ENCODE measurements around the gene ZBP1.

ZBP1 gene

GRCh38 chr20:57562541-57563465, 57.4 kb downstream of the ZBP1 start:
- FAIRE-seq (no peak), DNase-seq (ENCODE audit: insufficient read length, low spot score) (no peak)

GRCh38 chr20:57561356-57562279, 58.6 kb downstream of the ZBP1 start:
- FAIRE-seq (no peak), DNase-seq (ENCODE audit: insufficient read length, low spot score) (no peak)

- DNase-seq (ENCODE audit: insufficient read length, low spot score) (no peak), FAIRE-seq (no peak)
These were observed 59.5 kb downstream of the ZBP1 start, which contains the start of gene PCK1 for GRCh38 chr20:57560554-57561355. Gene PCK1 (plus strand): TSS chr20:57561110. CDS start chr20:57561412, 302 bp downstream.

- no peak for FAIRE-seq
These were observed 60.3 kb downstream of the ZBP1 start for GRCh38 chr20:57559658-57560553.

GRCh38 chr20:57559289-57559634, 61.0 kb downstream of the ZBP1 start:
- no peak for DNase-seq (ENCODE audit: insufficient read length, low spot score)
- FAIRE-seq = no peak

More at GRCh38 chr20:57559658-57560553, 60.3 kb downstream of the ZBP1 start:
- no peak for DNase-seq (ENCODE audit: insufficient read length, low spot score)

- DNase-seq (ENCODE audit: insufficient read length, low spot score) (no peak), FAIRE-seq (no peak)
These were observed 61.5 kb downstream of the ZBP1 start for GRCh38 chr20:57558614-57559288.

- FAIRE-seq (no peak), DNase-seq (ENCODE audit: insufficient read length, low spot score) (no peak)
These were observed 62.2 kb downstream of the ZBP1 start for GRCh38 chr20:57557926-57558613.

- FAIRE-seq = no peak
These were observed 63.3 kb downstream of the ZBP1 start for GRCh38 chr20:57556980-57557274.

GRCh38 chr20:57555457-57556184, 64.6 kb downstream of the ZBP1 start:
- DNase-seq (ENCODE audit: insufficient read length, low spot score) = no peak
- no peak for FAIRE-seq

More at GRCh38 chr20:57556980-57557274, 63.3 kb downstream of the ZBP1 start:
- DNase-seq (ENCODE audit: insufficient read length, low spot score) = no peak

All from GM19239 (cell line).